GM21619 (cell line): Measurements from ENCODE around the gene TSC2.
"Not testable (repeated sequence)": the region's sequence is repeated elsewhere in the genome, so short reads cannot be mapped to it uniquely, and the experiment has no call there.

ENCODE experiments used
- ATAC-seq: cut with Tn5 transposase; IDR thresholded peaks from one replicate; pipeline ENCODE4 v1.9.1; 2021; ENCODE audit not compliant: unreplicated experiment

The TSC2 gene

DNA sequence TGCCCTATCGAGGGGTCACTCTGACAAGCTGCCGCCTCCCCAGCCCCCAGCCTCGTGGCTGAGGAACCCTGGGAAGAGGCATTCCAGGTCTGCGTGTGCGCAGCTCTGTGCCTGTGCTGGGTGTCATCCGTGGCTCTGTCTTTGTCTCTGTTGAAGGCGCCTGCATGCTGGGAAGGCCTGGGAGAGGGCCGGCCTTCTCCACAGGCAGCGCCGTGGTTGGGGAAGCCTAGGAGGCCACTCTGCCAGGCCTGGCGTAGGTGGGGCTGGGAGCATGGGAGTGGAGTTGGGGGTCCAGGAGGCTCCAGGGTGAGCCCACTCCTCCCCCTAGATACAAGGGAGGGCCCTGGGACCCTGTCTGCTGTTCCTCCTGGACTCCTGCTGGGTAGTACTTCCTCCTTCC, 17.7 kb upstream of the TSC2 start:
- ATAC-seq = no peak

GRCh38 chr16:2031081-2031577, 16.7 kb upstream of the TSC2 start:
- no peak for ATAC-seq

DNA sequence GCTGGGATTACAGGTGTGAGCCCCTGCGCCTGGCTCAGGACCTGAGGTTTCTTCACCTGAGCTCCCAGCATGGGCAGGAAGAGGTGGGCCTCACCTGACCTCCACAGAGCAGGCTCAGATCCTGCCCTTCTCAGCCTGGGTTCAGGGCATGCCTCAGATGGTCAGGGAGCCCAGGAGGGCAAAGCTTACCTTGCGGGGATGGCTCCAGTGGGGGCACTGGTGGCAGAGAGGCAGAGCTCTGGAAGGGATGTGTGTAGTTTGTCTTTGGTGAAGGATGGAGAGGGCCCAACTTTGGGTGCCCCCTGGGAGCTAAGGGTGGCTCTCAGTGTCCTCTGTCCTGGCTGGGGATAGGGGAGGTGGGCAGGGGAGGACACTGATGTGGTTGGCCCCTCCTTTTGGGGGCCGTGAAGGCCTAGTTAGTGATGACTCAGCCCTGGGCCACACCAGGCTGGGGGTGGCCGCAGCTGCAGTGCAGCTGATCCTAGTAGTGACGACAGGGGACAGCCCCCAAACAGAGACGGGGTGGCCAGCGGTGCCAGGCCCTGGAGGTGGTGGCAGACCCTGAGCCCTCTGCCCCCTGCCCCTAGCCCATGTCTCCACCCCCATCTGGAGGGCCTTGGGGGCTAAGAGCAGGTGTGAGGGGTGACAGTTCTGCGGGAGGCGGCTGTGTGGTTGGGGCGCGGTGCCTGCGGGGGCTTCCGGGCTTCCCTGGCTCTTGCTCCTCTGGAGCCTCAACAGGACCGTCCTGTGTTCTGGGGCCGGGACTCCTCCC, 15.3 kb upstream of the TSC2 start:
- no peak for ATAC-seq

DNA sequence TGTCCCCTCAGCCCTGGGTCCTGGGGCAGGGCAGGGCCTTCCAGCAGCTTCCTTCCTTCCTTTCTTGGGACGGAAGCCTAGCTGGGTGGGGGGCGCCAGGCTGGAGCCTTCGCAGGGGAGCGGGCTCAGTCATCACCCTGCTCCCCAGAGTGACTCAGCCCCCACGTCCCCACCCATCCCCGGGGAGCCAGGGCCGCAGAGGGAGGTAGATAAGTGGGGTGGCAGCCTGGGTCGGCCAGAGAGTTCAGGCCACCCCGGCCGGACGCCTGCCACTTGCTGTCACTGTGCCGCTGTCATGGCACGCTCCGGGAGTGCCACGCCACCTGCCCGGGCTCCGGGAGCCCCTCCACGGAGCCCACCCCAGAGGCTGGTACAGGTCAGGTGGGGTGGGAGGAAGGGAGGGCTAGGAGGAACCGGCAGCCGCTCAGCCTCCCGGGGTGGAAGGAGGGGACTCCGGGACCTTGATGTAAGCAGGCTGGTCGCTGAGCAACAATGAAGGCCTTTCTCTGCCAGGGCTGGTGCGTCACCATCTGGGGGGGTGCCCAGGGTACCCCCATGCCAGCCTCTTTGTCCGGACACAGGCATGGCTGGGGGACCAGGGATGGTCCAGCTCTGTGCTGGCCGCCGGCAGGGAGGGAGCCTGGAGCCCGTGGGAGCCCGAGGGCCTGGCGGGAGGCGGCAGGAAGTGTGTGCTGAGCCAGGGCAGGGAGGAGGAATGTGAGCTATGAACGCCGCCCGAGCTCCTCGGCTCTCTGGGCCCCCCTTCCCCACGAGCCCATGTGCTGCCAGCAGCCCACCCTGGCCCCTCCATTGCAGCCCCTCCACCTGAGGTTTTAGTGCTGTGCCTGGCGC, 14.5 kb upstream of the TSC2 start:
- no peak for ATAC-seq

DNA sequence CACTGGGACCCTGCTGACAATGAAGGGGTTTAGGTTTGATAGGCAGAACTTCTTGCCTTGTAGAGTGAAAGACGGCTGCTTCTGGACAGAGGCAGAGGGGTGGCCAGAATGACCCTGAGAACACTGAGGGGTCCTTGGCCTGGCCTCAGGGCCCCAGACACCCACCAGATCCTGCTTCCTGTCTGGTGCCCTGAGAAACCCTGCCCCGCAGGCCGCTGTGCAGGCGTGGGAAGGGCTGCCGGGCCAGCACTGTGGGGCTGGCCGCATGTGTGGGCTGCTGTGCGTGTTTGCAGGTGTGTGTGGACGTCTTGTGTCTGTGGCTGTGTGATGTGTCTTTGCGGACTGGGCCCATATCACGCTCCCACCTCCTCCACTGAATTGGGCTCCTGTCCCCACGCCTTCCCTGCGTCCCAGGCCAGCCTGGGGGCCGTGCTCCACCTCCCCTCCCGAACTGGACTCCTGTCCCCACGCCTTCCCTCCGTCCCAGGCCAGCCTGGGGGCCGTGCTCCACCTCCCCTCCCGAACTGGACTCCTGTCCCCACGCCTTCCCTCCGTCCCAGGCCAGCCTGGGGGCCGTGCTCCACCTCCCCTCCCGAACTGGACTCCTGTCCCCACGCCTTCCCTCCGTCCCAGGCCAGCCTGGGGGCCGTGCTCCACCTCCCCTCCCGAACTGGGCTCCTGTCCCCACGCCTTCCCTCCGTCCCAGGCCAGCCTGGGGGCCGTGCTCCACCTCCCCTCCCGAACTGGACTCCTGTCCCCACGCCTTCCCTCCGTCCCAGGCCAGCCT, 13.7 kb upstream of the TSC2 start:
- ATAC-seq = not testable (repeated sequence)

GRCh38 chr16:2034696-2035430, 12.9 kb upstream of the TSC2 start:
- no peak for ATAC-seq

DNA sequence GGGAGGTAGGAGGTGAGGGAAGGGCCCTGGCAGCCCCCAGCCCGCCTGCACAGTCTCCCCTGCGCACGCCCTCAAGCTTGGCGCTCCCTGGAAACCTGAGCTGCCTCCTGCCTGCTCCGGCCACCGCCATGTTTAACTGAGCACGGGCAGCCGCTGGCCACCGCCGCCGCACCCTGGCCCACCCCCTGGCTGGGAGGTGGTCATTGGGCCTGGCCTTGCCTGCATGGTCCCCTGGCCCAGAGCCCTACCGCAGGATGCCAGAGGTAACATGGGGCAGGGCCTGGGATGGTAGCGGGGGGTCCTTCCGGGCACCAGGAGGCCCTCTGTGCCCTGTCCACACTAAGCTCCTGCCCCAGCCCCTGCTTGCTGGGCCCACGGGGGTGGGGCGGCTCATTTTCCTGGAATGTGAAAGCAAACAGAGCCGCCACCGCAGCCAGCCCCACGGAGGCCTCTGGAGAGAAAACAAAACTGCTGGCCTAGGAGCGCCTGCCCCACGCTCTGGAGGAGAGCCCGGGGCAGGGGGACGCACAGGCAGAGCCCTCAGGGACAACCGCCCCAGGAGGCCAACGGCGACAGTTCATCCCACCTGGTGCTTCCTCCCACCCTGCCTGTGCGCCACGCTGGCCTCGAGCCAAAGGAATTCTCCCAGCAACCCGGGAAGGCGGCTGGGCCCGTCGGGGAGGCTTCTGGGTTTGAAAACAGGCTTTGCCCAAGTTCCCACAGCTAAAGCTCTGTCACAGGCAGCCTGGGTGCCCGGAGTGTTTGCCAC, 12.2 kb upstream of the TSC2 start:
- no peak for ATAC-seq

GRCh38 chr16:2036200-2036966, 11.4 kb upstream of the TSC2 start:
- no peak for ATAC-seq

GRCh38 chr16:2037115-2037514, 10.7 kb upstream of the TSC2 start:
- no peak for ATAC-seq

DNA sequence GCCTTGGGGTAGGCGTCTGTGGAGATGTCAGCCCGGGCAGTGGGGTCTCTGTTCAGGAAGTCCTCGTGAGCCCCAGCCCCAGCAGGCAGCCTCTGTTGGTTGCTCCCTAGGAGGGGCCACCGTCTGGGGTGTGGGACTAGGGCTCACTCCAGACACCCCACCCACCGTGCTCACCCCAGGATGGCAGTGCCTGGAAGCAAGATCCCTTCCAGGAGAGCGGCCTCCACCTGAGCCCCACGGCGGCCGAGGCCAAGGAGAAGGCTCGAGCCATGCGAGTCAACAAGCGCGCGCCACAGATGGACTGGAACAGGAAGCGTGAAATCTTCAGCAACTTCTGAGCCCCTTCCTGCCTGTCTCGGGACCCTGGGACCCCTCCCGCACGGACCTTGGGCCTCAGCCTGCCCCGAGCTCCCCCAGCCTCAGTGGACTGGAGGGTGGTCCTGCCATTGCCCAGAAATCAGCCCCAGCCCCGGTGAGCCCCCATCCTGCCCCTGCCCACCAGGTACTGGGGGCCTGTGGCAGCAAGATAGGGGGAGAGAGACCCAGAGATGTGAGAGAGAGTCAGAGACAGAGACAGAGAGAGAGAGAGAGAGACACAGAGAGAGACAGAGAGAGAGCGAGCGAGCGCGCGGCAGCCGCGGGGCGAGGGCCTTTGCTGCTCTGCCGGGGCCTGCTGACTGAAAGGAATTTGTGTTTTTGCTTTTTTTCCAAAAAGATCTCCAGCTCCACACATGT, 10.0 kb upstream of the TSC2 start:
- no peak for ATAC-seq

DNA sequence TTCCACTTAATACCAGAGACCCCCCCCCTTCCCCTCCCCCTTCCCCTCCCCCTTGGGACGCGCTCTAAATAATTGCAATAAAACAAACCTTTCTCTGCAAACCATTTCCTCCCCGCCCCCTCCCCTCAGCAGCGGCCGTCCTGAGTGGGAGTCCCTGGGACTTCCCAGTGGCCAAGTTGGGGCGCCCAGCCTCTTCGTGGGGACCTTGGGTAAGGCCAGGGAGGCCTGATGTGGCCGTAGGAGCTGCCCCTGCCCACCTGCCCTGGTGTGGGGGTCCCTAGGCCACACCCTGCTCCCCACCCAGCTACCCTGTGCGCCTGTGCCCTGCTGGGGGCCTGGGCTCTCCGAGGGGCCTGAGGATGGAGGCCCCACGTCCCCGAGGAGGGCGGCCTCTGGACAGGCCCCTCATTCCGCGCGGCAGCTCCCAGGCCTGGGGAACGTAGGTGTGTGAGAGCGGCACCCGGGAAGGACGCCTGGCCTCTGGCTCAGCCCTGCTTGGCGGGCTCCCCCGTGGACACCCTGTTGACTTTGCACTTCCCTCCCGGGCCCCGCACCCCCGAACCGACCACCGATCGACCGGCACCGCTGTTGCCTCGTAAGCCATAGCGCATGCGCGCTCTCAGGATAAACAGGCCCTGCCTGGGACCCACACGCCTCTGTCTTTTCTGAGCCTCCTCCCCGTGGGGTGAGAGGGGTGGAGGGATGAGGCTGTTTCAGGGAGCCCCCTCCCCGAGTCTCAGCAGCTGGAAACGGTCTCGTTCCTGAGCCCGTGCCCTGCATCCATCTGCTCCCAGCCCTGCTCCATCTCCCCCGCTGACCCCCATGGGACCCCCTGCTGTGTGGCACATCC, 9.2 kb upstream of the TSC2 start:
- no peak for ATAC-seq

GRCh38 chr16:2039274-2040031, 8.3 kb upstream of the TSC2 start:
- no peak for ATAC-seq

- ATAC-seq = no peak
Measured at GRCh38 chr16:2040041-2040786, 7.6 kb upstream of the TSC2 start.

GRCh38 chr16:2040787-2041522, 6.8 kb upstream of the TSC2 start:
- ATAC-seq = no peak

- no peak for ATAC-seq
Measured at GRCh38 chr16:2042171-2042985, 5.4 kb upstream of the TSC2 start.
